22Rv1 (cell line): ENCODE data around the gene SPOCK3.

Experiments used
- H3K27ac ChIP-seq: fragments of 450-650 bp; 2 replicates; pipeline ENCODE4 v1.5.1; 2017
- CTCF ChIP-seq: fragments of 450-650 bp; IDR thresholded peaks from 2 replicates; pipeline ENCODE4 v1.5.1; 2017; ENCODE audit warnings: mild to moderate bottlenecking
- ZFX ChIP-seq: fragments of 450-650 bp; IDR thresholded peaks from 2 replicates; pipeline ENCODE4 v1.6.1; 2017; ENCODE audit warnings: antibody characterized with exemption, borderline replicate concordance

SPOCK3 gene

DNA sequence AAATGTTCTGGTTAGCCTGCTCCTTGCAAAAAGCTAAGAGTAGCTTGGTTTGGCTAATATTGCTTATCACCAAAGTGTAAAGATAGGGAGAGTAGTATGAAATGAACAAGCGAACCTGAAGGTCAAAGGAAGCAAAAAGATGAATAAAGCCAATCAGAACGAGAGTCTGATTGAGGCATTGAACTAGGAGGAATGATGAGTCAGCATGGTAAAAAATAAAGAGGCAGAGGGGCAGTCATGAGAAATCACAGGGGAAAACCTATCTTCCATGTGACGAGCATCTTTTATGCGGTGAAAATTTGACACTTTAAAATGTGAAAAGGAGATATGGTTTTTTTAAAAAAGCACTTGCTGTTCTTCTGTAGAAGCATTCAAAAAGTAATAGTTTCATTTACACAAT is 533.7 kb downstream of the SPOCK3 start:
- H3K27ac ChIP-seq = no peak overlapping the region
- TF ChIP-seq ZFX (no peak), CTCF (no peak)

DNA sequence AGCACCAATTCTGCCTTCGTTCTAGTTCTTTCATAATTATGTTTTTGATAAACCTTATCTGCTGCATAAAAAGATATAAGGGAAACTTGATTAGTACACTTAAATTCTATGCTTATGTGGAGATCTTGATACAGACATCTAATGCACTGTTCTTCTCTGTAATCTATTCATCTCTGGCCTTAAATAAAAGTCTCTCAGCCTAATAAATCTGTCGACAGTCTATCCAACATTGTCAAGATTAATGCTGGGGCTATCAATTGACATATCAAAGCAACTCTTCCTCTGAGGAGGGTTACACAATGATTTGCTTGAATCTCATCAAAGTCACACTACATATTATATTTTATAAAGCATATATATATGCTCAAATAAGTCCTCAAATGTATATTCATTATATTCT is 545.5 kb downstream of the SPOCK3 start:
- no peak for TF ChIP-seq ZFX
- no peak overlapping the region for H3K27ac ChIP-seq

DNA sequence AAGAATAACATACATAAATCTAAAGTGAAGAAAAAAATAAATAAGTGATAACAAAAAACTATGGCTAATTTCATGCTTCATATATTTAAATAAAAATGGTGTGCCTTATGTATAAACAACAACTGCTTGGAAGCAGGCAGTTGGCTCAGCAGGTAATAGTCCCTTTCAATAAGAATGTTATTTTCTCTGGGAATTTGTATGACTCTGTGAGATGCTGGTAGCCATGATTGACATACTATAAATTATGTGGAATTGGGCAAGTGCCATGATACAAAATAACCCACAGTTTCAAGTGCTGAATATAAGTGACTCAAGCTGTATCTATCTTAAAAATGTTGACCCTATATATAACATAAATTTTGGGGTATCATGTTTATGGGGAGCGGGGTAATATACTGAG is 546.5 kb downstream of the SPOCK3 start:
- TF ChIP-seq ZFX = no peak
- TF ChIP-seq CTCF = no peak
- H3K27ac ChIP-seq = no peak overlapping the region
